HG02798 (cell line): ENCODE measurements around the gene KANSL3.
"Not testable (repeated sequence)": the region's sequence is repeated elsewhere in the genome, so short reads cannot be mapped to it uniquely, and the experiment has no call there.

Source experiments
- ATAC-seq: cut with Tn5 transposase; IDR thresholded peaks from one replicate; pipeline ENCODE4 v1.9.1; 2021; ENCODE audit warnings: mild to moderate bottlenecking; ENCODE audit not compliant: unreplicated experiment, poor library complexity

Gene KANSL3

GRCh38 chr2:96656540-96656939, 18.4 kb upstream of the KANSL3 start:
- ATAC-seq, result no peak

- no peak for ATAC-seq
Measured at GRCh38 chr2:96655526-96655925, 17.4 kb upstream of the KANSL3 start.

GRCh38 chr2:96654791-96655190, 16.7 kb upstream of the KANSL3 start:
- ATAC-seq, result not testable (repeated sequence)

- ATAC-seq, result no peak
Measured at GRCh38 chr2:96651793-96652192, 13.7 kb upstream of the KANSL3 start.

- ATAC-seq, result no peak
Measured at GRCh38 chr2:96649342-96649741, 11.2 kb upstream of the KANSL3 start.

GRCh38 chr2:96648306-96648930, 10.3 kb upstream of the KANSL3 start:
- no peak for ATAC-seq

- no peak for ATAC-seq
Measured at GRCh38 chr2:96647681-96648080, 9.6 kb upstream of the KANSL3 start.

GRCh38 chr2:96642564-96643360, 4.7 kb upstream of the KANSL3 start, which contains the start of gene FER1L5:
Gene FER1L5, plus strand, starts transcription at chr2:96642764. Its CDS starts 73 bp downstream, at chr2:96642837.
- no peak for ATAC-seq

- peak; percentile 79 for ATAC-seq
Measured at GRCh38 chr2:96637385-96638143, 548 bp downstream of the KANSL3 start.

GRCh38 chr2:96636551-96637171, 1.5 kb downstream of the KANSL3 start:
- no peak for ATAC-seq

GRCh38 chr2:96633641-96634040, 4.5 kb downstream of the KANSL3 start:
- ATAC-seq, result no peak

- ATAC-seq, result no peak
Measured at GRCh38 chr2:96631804-96632435, 6.2 kb downstream of the KANSL3 start.

GRCh38 chr2:96626553-96626942, 11.6 kb downstream of the KANSL3 start:
- no peak for ATAC-seq

GRCh38 chr2:96625571-96626552, 12.2 kb downstream of the KANSL3 start:
- ATAC-seq, result no peak

GRCh38 chr2:96623116-96623515, 15.0 kb downstream of the KANSL3 start:
- no peak for ATAC-seq

GRCh38 chr2:96622544-96622943, 15.6 kb downstream of the KANSL3 start:
- ATAC-seq, result no peak

GRCh38 chr2:96618596-96619283, 19.4 kb downstream of the KANSL3 start:
- ATAC-seq, result no peak

- ATAC-seq, result no peak
Measured at GRCh38 chr2:96617012-96617411, 21.1 kb downstream of the KANSL3 start.
